ENCODE data around the gene GOLGA8F. TPM values are rescaled to one million over a fixed set of nuclear protein-coding genes. Genes with fewer than 3 reads are reported as not detected.
"Not testable (repeated sequence)": the region's sequence is repeated elsewhere in the genome, so short reads cannot be mapped to it uniquely, and the experiment has no call there.

The GOLGA8F gene, protein sequence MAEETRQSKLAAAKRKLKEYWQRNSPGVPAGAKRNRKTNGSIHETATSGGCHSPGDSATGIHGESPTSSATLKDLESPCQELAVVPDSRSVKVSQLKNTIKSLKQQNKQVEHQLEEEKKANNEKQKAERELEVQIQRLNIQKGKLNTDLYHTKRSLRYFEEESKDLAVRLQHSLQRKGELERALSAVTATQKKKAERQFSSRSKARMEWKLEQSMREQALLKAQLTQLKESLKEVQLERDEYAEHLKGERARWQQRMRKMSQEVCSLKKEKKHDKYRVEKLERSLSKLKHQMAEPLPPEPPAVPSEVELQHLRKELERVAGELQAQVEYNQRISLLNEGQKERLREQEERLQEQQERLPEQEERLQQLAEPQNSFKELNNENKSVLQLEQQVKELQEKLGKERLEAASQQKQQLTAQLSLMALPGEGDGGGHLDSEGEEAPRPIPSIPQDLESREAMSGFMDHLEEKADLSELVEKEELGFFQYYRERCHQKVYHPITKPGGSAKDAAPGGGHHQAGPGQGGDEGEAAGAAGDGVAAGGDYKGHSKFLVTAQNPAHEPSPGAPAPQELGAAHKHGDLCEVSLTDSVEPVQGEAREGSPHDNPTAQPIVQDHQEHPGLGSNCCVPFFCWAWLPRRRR
- total RNA-seq = not detected
- long read RNA-seq = 0 reads

DNA sequence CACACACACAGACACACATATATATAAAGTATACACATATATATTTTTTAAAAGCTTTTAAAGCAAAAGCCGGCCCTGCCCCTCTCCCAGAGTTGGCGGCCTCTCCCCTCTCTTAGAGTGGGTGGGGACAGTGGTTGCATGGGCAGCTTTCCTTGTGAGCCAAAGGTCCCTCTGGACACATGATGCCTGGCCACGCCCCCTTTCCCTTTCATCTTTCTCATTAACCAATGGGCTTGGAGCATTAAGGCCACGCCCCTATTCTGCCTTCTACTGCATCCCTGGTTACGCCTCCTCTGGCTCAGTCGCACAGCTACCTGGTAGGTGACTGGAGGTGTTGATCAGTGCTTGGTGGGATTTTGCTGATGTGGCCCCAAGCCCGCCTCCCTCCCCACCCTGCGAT lies at the start of gene GOLGA8F:
Gene GOLGA8F, plus strand, starts transcription at position 301 of the 400 bp plus-strand sequence. Its CDS starts 98 bp downstream, at position 399.
- ATAC-seq; intact Hi-C loops (cut with DNase I); DNase-seq: not testable (repeated sequence)

DNA sequence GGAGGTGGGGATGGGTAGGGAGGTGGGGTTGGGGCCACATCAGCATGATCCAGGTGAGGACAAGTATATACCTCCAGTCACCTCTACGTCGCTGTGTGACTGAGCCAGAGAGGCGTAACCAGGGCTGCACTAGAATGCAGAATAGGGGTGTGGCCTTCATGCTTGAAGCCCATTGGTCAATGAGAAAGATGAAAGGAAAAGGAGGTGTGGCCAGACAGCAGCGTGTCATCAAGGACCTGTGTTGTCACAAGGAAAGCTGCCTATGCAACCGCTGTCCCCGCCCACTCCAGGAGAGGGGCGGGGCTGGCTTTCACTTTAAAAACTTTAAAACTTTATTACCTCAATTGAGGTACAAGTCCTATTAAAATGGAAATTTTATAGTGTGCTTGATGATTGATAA lies 20.5 kb upstream of the GOLGA8F start, which contains the start of gene GOLGA6L24:
Gene GOLGA6L24, minus strand, starts transcription at position 101 of the 400 bp plus-strand sequence. Its CDS starts 61 bp downstream, at position 40.
- intact Hi-C loops (cut with DNase I); ATAC-seq; DNase-seq: not testable (repeated sequence)

DNA sequence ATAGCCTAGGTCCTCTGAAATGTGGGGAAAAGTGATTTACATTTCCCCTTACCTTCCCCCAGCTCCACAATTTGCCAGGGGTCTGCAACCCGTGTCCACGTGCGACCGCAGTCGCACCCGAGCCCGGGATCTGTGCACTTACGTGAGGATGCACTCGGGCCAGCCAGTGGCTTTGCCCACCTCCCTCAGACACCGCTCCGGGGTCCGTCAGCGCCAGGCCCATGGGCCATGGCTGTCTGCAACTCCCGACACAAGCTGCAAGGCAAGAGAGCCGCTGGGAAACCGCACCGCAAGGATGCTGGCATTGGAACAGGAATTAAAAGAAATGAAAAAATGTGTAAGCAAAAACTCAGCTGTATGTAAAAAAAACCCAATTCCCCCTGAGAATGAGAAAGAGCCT lies 13.0 kb upstream of the GOLGA8F start:
- intact Hi-C loops (cut with DNase I); ATAC-seq; DNase-seq: not testable (repeated sequence)

DNA sequence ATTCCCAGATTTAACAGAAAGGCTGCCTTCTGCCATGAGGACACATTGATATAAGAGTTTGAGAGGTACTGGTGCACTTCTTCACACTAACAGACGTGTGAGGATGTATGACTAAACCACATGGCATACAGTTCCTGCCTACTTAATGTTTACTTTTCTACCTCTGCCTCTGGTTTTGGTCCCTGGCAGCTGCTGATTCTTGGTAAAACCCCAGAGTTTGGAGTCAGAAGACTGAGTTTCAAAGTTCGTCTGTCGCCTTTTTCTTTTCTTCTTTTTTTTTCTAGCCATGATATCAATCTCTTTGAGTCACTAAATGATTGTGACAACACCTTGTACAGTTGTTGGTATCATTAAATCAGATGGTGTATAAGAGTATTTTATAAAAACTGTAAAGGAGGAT lies 1.6 kb downstream of the GOLGA8F start:
- ATAC-seq; intact Hi-C loops (cut with DNase I); DNase-seq: not testable (repeated sequence)

DNA sequence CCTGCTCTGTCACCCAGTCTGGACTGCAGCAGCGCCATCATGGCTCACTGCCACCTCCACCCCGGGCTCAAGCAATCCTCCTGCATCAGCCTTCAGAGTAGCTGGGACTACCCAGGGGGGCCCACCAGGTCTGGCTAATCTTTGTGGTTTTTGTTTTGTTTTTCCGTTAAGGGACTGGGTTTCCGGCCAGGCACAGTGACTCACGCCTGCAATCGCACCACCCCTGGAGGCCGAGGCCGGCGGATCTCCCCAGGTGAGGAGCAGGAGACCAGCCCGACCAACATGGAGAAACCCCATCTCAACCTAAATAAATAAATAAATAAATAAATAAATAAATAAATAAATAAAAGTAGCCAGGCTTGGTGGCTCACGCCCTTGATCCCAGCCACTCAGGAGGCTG lies 17.6 kb downstream of the GOLGA8F start:
- DNase-seq; intact Hi-C loops (cut with DNase I); ATAC-seq: not testable (repeated sequence)

DNA sequence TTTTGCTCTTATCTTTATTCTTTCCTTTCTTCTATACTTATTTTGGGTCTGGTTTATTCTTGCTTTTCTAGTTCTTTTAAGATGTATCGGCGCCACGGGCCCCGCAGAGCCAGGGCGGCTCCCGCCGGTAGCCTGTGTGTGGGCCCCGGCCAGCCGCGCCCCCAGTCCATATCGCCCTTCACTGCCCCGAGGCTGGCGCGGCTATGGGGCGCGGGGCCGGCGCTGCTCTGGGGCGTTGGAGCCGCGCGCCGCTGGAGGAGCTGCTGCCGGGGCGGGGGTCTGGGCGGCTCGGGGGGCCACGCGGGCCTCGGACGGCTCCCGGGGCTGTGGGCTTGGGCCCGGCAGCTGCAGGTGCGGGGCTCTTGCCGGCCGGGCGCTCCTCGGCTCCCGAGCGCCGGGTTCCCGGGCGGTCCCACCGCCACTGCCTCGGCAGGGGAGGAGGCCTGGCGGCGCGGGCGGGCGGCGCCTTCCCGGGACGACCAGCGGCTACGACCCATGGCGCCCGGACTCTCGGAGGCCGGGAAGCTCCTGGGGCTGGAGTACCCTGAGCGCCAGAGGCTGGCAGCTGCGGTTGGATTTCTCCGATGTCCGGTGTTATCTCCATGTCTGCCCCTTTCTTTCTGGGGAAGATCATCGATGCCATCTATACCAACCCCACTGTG lies 24.4 kb downstream of the GOLGA8F start:
- intact Hi-C loops (cut with DNase I); DNase-seq: not testable (repeated sequence)
- ATAC-seq = peak; percentile 41 to 47

DNA sequence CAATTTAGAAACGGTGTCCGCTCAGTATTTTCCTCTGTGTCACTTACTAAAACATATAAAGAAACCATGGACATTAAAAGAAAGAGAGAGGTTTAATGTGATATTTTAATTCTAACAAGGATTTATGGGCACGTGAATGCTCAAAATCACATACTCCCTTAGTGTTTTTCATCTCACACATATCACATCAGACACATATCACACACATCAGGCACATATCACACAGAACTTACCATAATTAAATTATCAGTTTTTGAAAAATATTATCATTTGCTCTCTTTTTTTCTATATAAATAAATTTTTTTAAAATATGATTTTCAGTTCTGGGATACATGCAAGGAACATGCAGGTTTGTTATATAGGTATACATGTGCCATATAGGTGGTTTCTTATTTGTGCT lies 42.0 kb downstream of the GOLGA8F start:
- peak in 1 of 2 donors; percentile 25 for ATAC-seq
- DNase-seq = not testable (repeated sequence)

DNA sequence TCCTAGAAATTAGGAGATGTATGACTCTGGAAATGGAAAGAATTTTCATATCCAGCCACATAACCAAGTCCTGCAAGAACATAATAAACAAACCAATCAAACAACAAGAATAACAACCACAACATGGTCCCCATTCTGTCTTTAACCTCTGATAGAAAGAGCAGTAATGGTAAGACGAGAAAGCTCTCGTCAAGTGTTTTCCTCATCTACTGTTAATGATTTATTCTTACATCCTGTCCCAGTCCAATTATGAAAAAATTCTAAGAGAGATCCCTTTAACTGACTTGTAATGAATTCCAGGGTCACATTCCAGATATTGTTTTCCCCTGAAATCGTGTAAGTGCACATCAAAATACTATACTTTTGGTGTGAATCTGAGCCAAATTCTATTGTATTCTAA lies 57.1 kb downstream of the GOLGA8F start:
- ATAC-seq; DNase-seq; intact Hi-C loops (cut with DNase I): not testable (repeated sequence)

More for the DNA sequence above, 42.0 kb downstream of the GOLGA8F start:
- intact Hi-C loops (cut with DNase I) = not testable (repeated sequence)

Small RNA genes lying within 50 kb of the gene (microRNA-seq; reads per million reads assigned to microRNA genes)
- 0 reads per million in 2 donors for gene MIR4509-2

Other genes starting within 250 kb of the GOLGA8F start
- gene HERC2, start 56.5 kb upstream of the GOLGA8F start, total RNA-seq = 10 to 100 TPM; 46.5 to 46.8 TPM
- gene GOLGA6L24, start 20.6 kb upstream of the GOLGA8F start, total RNA-seq = not detected
- gene GOLGA8G, start 154.3 kb downstream of the GOLGA8F start, total RNA-seq = not detected
- not detected for gene GOLGA6L25, start 174.9 kb downstream of the GOLGA8F start, total RNA-seq

All from left cardiac atrium (tissue), 4 donors.